Ovary (tissue), 9 donors: ENCODE measurements around the gene CHTOP. TPM values are rescaled to one million over a fixed set of nuclear protein-coding genes. Genes with fewer than 3 reads are reported as not detected.

ENCODE experiments used
- DNase-seq, 5 donors: peaks; one replicate each; pipeline ENCODE4 v3.0.0-alpha.2; 2019 to 2020
- H3K27ac ChIP-seq, 2 donors: fragments of 200-600 bp; one replicate each; pipeline versions ENCODE4 v1.5.1 to v1.8.0; 2019 to 2022
- H3K27me3 ChIP-seq: fragments of 200-600 bp; one replicate; pipeline ENCODE4 v1.8.0; 2022
- H3K36me3 ChIP-seq: fragments of 200-600 bp; sonication (generic); one replicate; pipeline ENCODE4 v1.5.1; 2019
- H3K4me1 ChIP-seq: one replicate; pipeline ENCODE4 v1.8.1; 2013; ENCODE audit warnings: mild to moderate bottlenecking, moderate library complexity; ENCODE audit not compliant: insufficient read depth
- H3K4me3 ChIP-seq: fragments of 200-600 bp; sonication (generic); one replicate; pipeline ENCODE4 v1.5.1; 2017
- H3K9me3 ChIP-seq, 2 donors: fragments of 200-600 bp in 1 of 2; sonication (generic) in 1 of 2; one replicate each; pipeline versions ENCODE4 v1.5.1 to v1.8.1; 2013 to 2019; ENCODE audit warnings: mild to moderate bottlenecking in 1 of 2, moderate library complexity in 1 of 2
- EP300 ChIP-seq: sonication (generic); formaldehyde crosslinking; IDR thresholded peaks from one replicate; pipeline ENCODE4 v1.6.1; 2017; ENCODE audit warnings: antibody characterized with exemption
- POLR2A ChIP-seq: fragments of 450-650 bp; IDR thresholded peaks from one replicate; pipeline ENCODE4 v1.6.1; 2017; ENCODE audit warnings: antibody characterized with exemption, mild to moderate bottlenecking, moderate library complexity
- WGBS, 3 donors: extraction: QIAGEN DNeasy Blood & Tissue Kit in 1 of 3; methylation state at CpG; one replicate each; pipeline versions ENCODE4 v1.1.5 to v1.1.7; 2013 to 2017; 5-methylcytosine and 5-hydroxymethylcytosine counted together
- intact Hi-C, 4 donors: fragments of 100-400 bp; cut with DNase I; formaldehyde crosslinking; loops; one replicate each; pipeline versions ENCODE4 v1.11.0 to v1.15.1; 2022 to 2023
- polyA plus RNA-seq, 2 donors: library from polyadenylated mRNA; stranded (reverse); fragments of 200-250 nt in 1 of 2; fragments of 350-450 nt in 1 of 2; fragmentation: Illumina TruSeq in 1 of 2; extraction: RNeasy Lipid Tissue Mini Kit (QIAGEN cat#74804) in 1 of 2; gene quantifications; one replicate each; pipeline ENCODE4 v1.2.3, GENCODE V29; 2013 to 2014
- total RNA-seq, 7 donors: library from RNA; depleted of rRNA in 2 of 7; stranded (reverse); fragments of >200 nt in 2 of 7; fragmentation: NEBNext Ultra II Directional in 3 of 7; extraction: Animal tissue kit (Norgen Biotek cat#: 25700) in 3 of 7; gene quantifications; one replicate each; pipeline versions ENCODE4 v1.1.0 to v1.2.4, GENCODE V29; 2016 to 2023
- TF ChIP-seq, protein P1 (sequence below), 3 donors: fragments of 450-650 bp in 2 of 3; fragments of 200-600 bp in 1 of 3; IDR thresholded peaks; one replicate each; pipeline versions ENCODE4 v1.5.1 to v1.8.0; 2016 to 2022; ENCODE audit warnings: antibody characterized with exemption in 3 of 3, mild to moderate bottlenecking in 1 of 3
- donor health status: DM: no; HTN: no; CAD: no; lungs with moderate emphysema.
- donor health status: DM: no; HTN: no; CAD: no.
- donor health status: Bipolar disorder and iron deficiency.
- donor health status: DM: yes; HTN: yes; CAD: no.
- donor health status: DM: no; HTN: no; CAD: no.
- donor health status: DM: yes; HTN: yes; CAD: no.

The CHTOP gene
- total and polyA plus RNA-seq, 9 donors, result 54.0 to 91.1 (median 72.9) TPM

DNA sequence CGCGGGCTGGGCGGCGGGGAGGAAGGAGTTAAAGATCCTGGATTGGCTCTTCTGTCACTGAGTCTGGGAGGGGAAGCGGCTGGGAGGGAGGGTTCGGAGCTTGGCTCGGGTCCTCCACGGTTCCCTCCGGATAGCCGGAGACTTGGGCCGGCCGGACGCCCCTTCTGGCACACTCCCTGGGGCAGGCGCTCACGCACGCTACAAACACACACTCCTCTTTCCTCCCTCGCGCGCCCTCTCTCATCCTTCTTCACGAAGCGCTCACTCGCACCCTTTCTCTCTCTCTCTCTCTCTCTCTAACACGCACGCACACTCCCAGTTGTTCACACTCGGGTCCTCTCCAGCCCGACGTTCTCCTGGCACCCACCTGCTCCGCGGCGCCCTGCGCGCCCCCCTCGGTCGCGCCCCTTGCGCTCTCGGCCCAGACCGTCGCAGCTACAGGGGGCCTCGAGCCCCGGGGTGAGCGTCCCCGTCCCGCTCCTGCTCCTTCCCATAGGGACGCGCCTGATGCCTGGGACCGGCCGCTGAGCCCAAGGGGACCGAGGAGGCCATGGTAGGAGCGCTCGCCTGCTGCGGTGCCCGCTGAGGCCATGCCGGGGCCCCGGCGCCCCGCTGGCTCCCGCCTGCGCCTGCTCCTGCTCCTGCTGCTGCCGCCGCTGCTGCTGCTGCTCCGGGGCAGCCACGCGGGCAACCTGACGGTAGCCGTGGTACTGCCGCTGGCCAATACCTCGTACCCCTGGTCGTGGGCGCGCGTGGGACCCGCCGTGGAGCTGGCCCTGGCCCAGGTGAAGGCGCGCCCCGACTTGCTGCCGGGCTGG, 44.9 kb downstream of the CHTOP start, which contains the start of gene NPR1:
Gene NPR1, plus strand, starts transcription at position 170 of the 818 bp plus-strand sequence. Its CDS starts 421 bp downstream, at position 591.
- no peaks in the 10 kb centered on the region for H3K27me3 ChIP-seq
- H3K9me3 ChIP-seq, result no peaks in the 10 kb centered on the region
- TF ChIP-seq EP300, result no peak
- TF ChIP-seq POLR2A, result no peak
- TF ChIP-seq, protein P1, sequence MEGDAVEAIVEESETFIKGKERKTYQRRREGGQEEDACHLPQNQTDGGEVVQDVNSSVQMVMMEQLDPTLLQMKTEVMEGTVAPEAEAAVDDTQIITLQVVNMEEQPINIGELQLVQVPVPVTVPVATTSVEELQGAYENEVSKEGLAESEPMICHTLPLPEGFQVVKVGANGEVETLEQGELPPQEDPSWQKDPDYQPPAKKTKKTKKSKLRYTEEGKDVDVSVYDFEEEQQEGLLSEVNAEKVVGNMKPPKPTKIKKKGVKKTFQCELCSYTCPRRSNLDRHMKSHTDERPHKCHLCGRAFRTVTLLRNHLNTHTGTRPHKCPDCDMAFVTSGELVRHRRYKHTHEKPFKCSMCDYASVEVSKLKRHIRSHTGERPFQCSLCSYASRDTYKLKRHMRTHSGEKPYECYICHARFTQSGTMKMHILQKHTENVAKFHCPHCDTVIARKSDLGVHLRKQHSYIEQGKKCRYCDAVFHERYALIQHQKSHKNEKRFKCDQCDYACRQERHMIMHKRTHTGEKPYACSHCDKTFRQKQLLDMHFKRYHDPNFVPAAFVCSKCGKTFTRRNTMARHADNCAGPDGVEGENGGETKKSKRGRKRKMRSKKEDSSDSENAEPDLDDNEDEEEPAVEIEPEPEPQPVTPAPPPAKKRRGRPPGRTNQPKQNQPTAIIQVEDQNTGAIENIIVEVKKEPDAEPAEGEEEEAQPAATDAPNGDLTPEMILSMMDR (IDR thresholded peaks at IDR 0.05), result no peak
- 0 to 1% (median 0%) methylated on average over 48 to 78 of the region's 78 CpGs for WGBS, 3 donors
- peak; percentile 80 to 86 (median 81) for DNase-seq
- H3K4me3 ChIP-seq, result peak within 1 kb of the TSS; percentile 64
- peak within 1 kb of the TSS; percentile 65 to 78 for H3K27ac ChIP-seq
- intact Hi-C loops, result loop anchor here in 3 of 4 donors (2.0 to 10.0 kb wide), 6 partner anchors 69 to 309 kb away; partner anchors contain the start of genes DENND4B (in 2 of the 3) and RAB13 (in 2 of the 3)
- no peaks in the 10 kb centered on the region for H3K4me1 ChIP-seq
- no peaks in the 10 kb centered on the region for H3K36me3 ChIP-seq

DNA sequence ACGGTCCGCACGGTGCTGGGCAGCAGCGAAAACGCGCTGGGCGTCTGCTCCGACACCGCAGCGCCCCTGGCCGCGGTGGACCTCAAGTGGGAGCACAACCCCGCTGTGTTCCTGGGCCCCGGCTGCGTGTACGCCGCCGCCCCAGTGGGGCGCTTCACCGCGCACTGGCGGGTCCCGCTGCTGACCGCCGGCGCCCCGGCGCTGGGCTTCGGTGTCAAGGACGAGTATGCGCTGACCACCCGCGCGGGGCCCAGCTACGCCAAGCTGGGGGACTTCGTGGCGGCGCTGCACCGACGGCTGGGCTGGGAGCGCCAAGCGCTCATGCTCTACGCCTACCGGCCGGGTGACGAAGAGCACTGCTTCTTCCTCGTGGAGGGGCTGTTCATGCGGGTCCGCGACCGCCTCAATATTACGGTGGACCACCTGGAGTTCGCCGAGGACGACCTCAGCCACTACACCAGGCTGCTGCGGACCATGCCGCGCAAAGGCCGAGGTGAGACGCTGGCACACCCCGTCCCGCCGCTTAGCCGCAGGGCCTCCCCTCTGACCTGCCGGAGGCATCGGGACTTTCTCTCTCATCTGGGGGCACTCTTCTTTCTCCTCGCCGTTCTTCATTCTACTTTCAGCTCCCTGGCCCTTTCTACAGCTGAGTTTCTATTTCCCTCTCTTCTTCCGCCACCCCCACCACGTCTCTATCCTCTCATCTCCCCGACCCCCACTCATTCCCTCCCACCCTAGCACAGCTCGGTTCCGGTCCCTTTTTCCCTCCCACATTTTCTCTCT, 45.7 kb downstream of the CHTOP start:
- DNase-seq, result peak; percentile 45 to 68 (median 52)
- no peaks in the 10 kb centered on the region for H3K4me1 ChIP-seq
- intact Hi-C loops, result loop anchor here in 3 of 4 donors (2.0 to 10.0 kb wide), 8 partner anchors 68 to 308 kb away; partner anchors contain the start of genes DENND4B (in 2 of the 3), RAB13 (in 2 of the 3) and JTB (in 1 of the 3)
- H3K4me3 ChIP-seq, result peak overlapping the region; percentile 64
- TF ChIP-seq, protein P1 (IDR thresholded peaks at IDR 0.05), result peak in 2 of 3 donors; percentile 58 to 60
- no peak for TF ChIP-seq POLR2A
- no peaks in the 10 kb centered on the region for H3K36me3 ChIP-seq
- WGBS, 3 donors, result 1 to 2% (median 1%) methylated on average over 27 to 73 of the region's 73 CpGs
- H3K27me3 ChIP-seq, result no peaks in the 10 kb centered on the region
- H3K9me3 ChIP-seq, result no peaks in the 10 kb centered on the region
- peak overlapping the region; percentile 65 to 78 for H3K27ac ChIP-seq

DNA sequence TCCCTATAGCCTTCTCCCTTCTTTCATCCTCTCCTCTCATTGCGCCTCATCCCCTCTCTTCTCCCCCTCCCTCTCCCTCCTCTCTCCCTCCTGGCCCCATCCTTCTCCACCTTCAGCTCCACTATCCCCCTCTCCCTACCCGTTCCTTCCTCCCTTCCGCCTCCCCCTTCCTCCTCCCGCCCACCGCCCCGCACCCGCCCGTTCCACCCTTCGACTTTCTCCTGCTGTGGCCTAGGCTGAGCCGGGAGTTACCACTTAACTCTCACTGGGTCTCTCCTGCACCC, 46.2 kb downstream of the CHTOP start:
- TF ChIP-seq EP300 (no peak), POLR2A (no peak)
- TF ChIP-seq, protein P1 (IDR thresholded peaks at IDR 0.05), result no peak
- peak in 1 of 5 donors; percentile 37 for DNase-seq
- intact Hi-C loops, result loop anchor here in 2 of 4 donors (5.0 kb wide), 2 partner anchors 72 to 297 kb away; partner anchors contain the start of gene JTB (in 1 of the 2)

DNA sequence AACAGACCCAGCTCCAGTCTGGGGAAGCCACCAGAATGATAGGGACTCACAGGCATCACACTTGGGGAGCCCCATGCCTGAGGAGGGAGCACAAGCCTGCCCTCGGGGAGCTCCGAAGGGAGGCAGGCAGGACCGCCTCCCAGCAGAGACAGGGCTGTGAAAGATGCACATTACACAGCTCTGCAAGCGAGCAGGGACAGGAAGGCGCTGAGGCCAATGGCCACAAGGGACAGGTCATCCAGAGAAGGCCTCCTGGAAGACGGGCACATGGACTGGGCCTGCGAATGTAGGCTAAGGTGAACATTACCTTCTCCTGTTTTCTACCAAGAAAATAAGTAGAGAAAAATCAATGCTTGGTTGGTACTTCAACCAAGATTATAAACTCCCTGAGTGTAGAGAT, 48.9 kb downstream of the CHTOP start:
- no peak for DNase-seq
- Histone ChIP-seq H3K36me3 (no peaks in the 10 kb centered on the region), H3K27me3 (no peaks in the 10 kb centered on the region), H3K4me3 (no peak overlapping the region), H3K27ac (no peak overlapping the region), H3K4me1 (no peaks in the 10 kb centered on the region), H3K9me3 (no peaks in the 10 kb centered on the region)
- TF ChIP-seq POLR2A, result no peak
- TF ChIP-seq EP300, result no peak
- TF ChIP-seq, protein P1 (IDR thresholded peaks at IDR 0.05), result no peak
- intact Hi-C loops, result loop anchor here in 2 of 4 donors (5.0 kb wide), 2 partner anchors 70 to 295 kb away; partner anchors contain the start of gene JTB (in 1 of the 2)
- WGBS, 3 donors, result 93 to 95% (median 93%) methylated on average over 7 of the region's 7 CpGs

More for the DNA sequence above, 46.2 kb downstream of the CHTOP start:
- H3K27me3 ChIP-seq, result no peaks in the 10 kb centered on the region
- peak overlapping the region; percentile 64 for H3K4me3 ChIP-seq
- no peaks in the 10 kb centered on the region for H3K4me1 ChIP-seq
- H3K9me3 ChIP-seq, result no peaks in the 10 kb centered on the region
- peak overlapping the region; percentile 65 to 78 for H3K27ac ChIP-seq
- 5 to 17% (median 12%) methylated on average over 9 to 10 of the region's 10 CpGs for WGBS, 3 donors
- no peaks in the 10 kb centered on the region for H3K36me3 ChIP-seq
